Ovary (tissue), 9 donors: ENCODE results near the gene TRPM3. TPM values are rescaled to one million over a fixed set of nuclear protein-coding genes. Genes with fewer than 3 reads are reported as not detected.

Experiments
- DNase-seq, 5 donors: peaks; one replicate each; pipeline ENCODE4 v3.0.0-alpha.2; 2019 to 2020
- H3K27ac ChIP-seq, 2 donors: fragments of 200-600 bp; one replicate each; pipeline versions ENCODE4 v1.5.1 to v1.8.0; 2019 to 2022
- H3K27me3 ChIP-seq: fragments of 200-600 bp; one replicate; pipeline ENCODE4 v1.8.0; 2022
- H3K36me3 ChIP-seq: fragments of 200-600 bp; sonication (generic); one replicate; pipeline ENCODE4 v1.5.1; 2019
- H3K4me1 ChIP-seq: one replicate; pipeline ENCODE4 v1.8.1; 2013; ENCODE audit warnings: mild to moderate bottlenecking, moderate library complexity; ENCODE audit not compliant: insufficient read depth
- H3K4me3 ChIP-seq: fragments of 200-600 bp; sonication (generic); one replicate; pipeline ENCODE4 v1.5.1; 2017
- H3K9me3 ChIP-seq, 2 donors: fragments of 200-600 bp in 1 of 2; sonication (generic) in 1 of 2; one replicate each; pipeline versions ENCODE4 v1.5.1 to v1.8.1; 2013 to 2019; ENCODE audit warnings: mild to moderate bottlenecking in 1 of 2, moderate library complexity in 1 of 2
- EP300 ChIP-seq: sonication (generic); formaldehyde crosslinking; IDR thresholded peaks from one replicate; pipeline ENCODE4 v1.6.1; 2017; ENCODE audit warnings: antibody characterized with exemption
- POLR2A ChIP-seq: fragments of 450-650 bp; IDR thresholded peaks from one replicate; pipeline ENCODE4 v1.6.1; 2017; ENCODE audit warnings: antibody characterized with exemption, mild to moderate bottlenecking, moderate library complexity
- WGBS, 3 donors: extraction: QIAGEN DNeasy Blood & Tissue Kit in 1 of 3; methylation state at CpG; one replicate each; pipeline versions ENCODE4 v1.1.5 to v1.1.7; 2013 to 2017; 5-methylcytosine and 5-hydroxymethylcytosine counted together
- intact Hi-C, 4 donors: fragments of 100-400 bp; cut with DNase I; formaldehyde crosslinking; loops; one replicate each; pipeline versions ENCODE4 v1.11.0 to v1.15.1; 2022 to 2023
- polyA plus RNA-seq, 2 donors: library from polyadenylated mRNA; stranded (reverse); fragments of 200-250 nt in 1 of 2; fragments of 350-450 nt in 1 of 2; fragmentation: Illumina TruSeq in 1 of 2; extraction: RNeasy Lipid Tissue Mini Kit (QIAGEN cat#74804) in 1 of 2; gene quantifications; one replicate each; pipeline ENCODE4 v1.2.3, GENCODE V29; 2013 to 2014
- total RNA-seq, 7 donors: library from RNA; depleted of rRNA in 2 of 7; stranded (reverse); fragments of >200 nt in 2 of 7; fragmentation: NEBNext Ultra II Directional in 3 of 7; extraction: Animal tissue kit (Norgen Biotek cat#: 25700) in 3 of 7; gene quantifications; one replicate each; pipeline versions ENCODE4 v1.1.0 to v1.2.4, GENCODE V29; 2016 to 2023
- TF ChIP-seq, protein P1 (sequence below), 3 donors: fragments of 450-650 bp in 2 of 3; fragments of 200-600 bp in 1 of 3; IDR thresholded peaks; one replicate each; pipeline versions ENCODE4 v1.5.1 to v1.8.0; 2016 to 2022; ENCODE audit warnings: antibody characterized with exemption in 3 of 3, mild to moderate bottlenecking in 1 of 3
- donor health status: DM: no; HTN: no; CAD: no; lungs with moderate emphysema.
- donor health status: DM: no; HTN: no; CAD: no.
- donor health status: Bipolar disorder and iron deficiency.
- donor health status: DM: yes; HTN: yes; CAD: no.
- donor health status: DM: no; HTN: no; CAD: no.
- donor health status: DM: yes; HTN: yes; CAD: no.

TRPM3 gene
- total and polyA plus RNA-seq, 9 donors, result 0.80 to 18.5 (median 4.6) TPM

DNA sequence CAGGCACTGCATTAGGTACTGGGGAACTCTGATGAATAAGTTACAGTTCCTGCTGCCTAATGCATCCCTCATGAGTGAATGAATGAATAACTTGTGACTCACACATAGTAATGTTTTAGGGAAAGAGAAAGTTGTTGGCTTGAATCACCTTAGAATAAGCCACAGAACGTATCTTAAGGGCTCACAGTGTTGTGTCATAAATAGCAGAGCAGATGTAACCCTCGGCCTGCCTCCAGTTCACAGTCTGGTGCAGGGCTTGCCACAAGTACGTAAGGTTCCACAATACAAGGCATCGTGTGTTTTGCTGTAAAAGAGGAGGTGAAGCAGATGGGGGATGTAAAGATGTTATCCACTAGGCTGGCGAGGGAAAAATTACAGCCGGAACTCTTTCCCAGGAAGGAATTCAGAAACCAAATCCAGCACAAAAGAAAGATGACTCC, 218.7 kb downstream of the TRPM3 start:
- Histone ChIP-seq H3K4me3 (no peak overlapping the region), H3K27ac (no peak overlapping the region), H3K27me3 (no peaks in the 10 kb centered on the region), H3K4me1 (no peaks in the 10 kb centered on the region), H3K36me3 (no peaks in the 10 kb centered on the region), H3K9me3 (no peaks in the 10 kb centered on the region)
- WGBS, 3 donors, result 34 to 45% (median 41%) methylated on average over 6 of the region's 6 CpGs
- TF ChIP-seq, protein P1, sequence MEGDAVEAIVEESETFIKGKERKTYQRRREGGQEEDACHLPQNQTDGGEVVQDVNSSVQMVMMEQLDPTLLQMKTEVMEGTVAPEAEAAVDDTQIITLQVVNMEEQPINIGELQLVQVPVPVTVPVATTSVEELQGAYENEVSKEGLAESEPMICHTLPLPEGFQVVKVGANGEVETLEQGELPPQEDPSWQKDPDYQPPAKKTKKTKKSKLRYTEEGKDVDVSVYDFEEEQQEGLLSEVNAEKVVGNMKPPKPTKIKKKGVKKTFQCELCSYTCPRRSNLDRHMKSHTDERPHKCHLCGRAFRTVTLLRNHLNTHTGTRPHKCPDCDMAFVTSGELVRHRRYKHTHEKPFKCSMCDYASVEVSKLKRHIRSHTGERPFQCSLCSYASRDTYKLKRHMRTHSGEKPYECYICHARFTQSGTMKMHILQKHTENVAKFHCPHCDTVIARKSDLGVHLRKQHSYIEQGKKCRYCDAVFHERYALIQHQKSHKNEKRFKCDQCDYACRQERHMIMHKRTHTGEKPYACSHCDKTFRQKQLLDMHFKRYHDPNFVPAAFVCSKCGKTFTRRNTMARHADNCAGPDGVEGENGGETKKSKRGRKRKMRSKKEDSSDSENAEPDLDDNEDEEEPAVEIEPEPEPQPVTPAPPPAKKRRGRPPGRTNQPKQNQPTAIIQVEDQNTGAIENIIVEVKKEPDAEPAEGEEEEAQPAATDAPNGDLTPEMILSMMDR (IDR thresholded peaks at IDR 0.05), result no peak
- TF ChIP-seq EP300 (no peak), POLR2A (no peak)
- intact Hi-C loops, result no loop called here
- no peak for DNase-seq

DNA sequence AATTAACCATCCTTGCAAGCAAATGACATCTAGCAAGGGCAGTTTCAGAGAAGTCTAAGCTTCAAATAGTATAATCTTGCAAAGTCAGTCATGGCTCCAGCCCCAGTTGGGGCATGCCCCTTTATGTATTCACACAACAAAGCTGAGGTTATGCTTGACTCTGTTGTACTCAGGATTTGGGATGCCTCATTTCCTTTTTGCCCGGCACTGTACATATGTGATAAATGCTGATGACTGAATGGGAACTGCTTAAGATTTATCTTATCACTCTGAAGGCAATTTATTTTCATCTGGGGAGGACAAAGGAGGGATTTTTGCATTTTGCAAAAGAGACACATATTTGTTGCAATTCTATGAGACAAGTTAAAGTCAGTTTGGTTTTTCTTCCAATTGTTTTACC, 219.2 kb downstream of the TRPM3 start:
- intact Hi-C loops, result no loop called here
- Histone ChIP-seq H3K4me3 (no peak overlapping the region), H3K27me3 (no peaks in the 10 kb centered on the region), H3K4me1 (no peaks in the 10 kb centered on the region), H3K9me3 (no peaks in the 10 kb centered on the region), H3K36me3 (no peaks in the 10 kb centered on the region), H3K27ac (no peak overlapping the region)
- WGBS, 3 donors, result 26 to 53% (median 39%) methylated on average over 1 of the region's 1 CpG
- no peak for DNase-seq
- no peak for TF ChIP-seq EP300
- TF ChIP-seq, protein P1 (IDR thresholded peaks at IDR 0.05), result no peak

DNA sequence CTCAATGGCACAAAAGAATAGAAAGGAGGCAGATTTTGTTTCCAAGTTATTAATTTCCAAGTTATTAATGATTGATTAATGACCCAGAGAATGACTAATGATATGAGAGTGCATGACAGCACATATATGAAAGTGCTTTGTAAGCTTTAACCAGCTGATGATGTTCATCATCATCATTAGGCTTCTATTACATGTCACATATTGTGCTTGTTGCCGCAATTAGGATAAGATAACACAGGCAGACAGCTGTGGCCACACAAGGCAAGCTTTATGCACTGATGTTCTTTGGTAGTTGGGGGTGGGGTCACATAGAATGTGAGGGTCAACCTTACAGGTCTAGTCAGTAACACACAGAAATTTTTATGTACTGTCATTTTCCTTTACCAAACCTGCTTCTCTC, 219.7 kb downstream of the TRPM3 start:
- intact Hi-C loops, result no loop called here
- H3K9me3 ChIP-seq, result no peaks in the 10 kb centered on the region
- TF ChIP-seq POLR2A (no peak), EP300 (no peak)
- TF ChIP-seq, protein P1 (IDR thresholded peaks at IDR 0.05), result no peak
- H3K27me3 ChIP-seq, result no peaks in the 10 kb centered on the region
- no peak overlapping the region for H3K27ac ChIP-seq
- no peak for DNase-seq
- no peak overlapping the region for H3K4me3 ChIP-seq
- H3K36me3 ChIP-seq, result no peaks in the 10 kb centered on the region
- 25 to 41% (median 31%) methylated on average over 1 of the region's 1 CpG for WGBS, 3 donors
- H3K4me1 ChIP-seq, result no peaks in the 10 kb centered on the region

DNA sequence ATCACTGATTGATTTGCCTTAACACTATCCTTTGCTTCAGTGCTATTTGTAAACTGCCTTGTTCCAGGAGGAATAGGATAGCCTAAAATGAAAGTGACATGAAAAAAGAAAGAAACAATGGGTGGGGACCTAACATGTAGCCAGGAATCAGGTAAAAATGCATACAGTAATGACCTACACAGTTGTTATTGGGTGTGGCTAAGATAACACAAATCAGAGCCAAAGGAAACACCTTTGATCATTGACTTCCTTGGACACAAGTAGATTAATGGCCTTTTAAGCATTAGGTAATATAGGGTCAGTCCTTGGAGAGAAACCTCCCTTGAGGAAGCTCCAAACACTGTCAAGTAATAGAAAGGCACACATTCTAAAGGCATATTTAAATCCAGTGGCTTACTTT, 220.4 kb downstream of the TRPM3 start:
- Histone ChIP-seq H3K4me1 (no peaks in the 10 kb centered on the region), H3K27ac (no peak overlapping the region), H3K36me3 (no peaks in the 10 kb centered on the region), H3K4me3 (no peak overlapping the region), H3K27me3 (no peaks in the 10 kb centered on the region), H3K9me3 (no peaks in the 10 kb centered on the region)
- TF ChIP-seq, protein P1 (IDR thresholded peaks at IDR 0.05), result no peak
- TF ChIP-seq EP300 (no peak), POLR2A (no peak)
- intact Hi-C loops, result no loop called here
- DNase-seq, result no peak
